Activated gamma-delta T cell treated with anti-CD3 and anti-CD28 coated beads, Interleukin-2, amount 50 U/mL, for 16 hours (primary cell): Measurements from ENCODE around the gene DUOX2.

Experiments
- DNase-seq: peaks from one replicate; pipeline ENCODE4 v3.0.0-alpha.2; 2020; ENCODE audit warnings: low read depth

The DUOX2 gene

DNA sequence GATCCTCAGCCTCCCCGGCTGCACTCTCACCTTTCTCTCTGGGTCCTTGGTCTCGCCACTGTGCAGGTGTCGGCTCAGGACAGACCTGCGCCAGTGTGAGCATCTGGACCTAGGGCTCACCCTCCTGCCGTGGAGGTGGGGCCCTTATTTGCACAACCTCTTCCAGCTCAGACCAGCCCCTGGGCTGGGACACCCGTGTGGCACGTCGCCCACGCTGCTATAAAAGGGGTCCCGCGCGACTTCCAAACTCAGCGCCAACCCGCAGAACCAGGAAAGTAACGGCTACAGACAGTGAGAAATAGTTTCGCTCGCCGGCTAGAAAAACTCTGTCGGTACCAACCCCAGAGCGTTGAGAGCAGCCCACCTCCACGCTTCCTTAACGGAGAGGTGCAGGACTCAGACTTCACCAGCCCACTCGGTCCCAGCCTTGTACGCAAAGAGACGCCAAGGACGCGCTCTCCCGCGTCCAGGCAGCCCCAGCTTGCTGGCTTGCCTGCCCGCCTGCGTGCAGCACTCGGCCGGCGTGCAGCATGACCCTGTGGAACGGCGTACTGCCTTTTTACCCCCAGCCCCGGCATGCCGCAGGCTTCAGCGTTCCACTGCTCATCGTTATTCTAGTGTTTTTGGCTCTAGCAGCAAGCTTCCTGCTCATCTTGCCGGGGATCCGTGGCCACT, at the start of gene DUOX2, which contains the start of gene DUOXA2:
DUOX2 (minus strand) TSS at position 97 of the 675 bp plus-strand sequence. CDS start 761 bp downstream, outside the sequence.
DUOXA2 (plus strand) TSS at position 251 of the 675 bp plus-strand sequence; CDS start at position 531, 280 bp downstream.
- DNase-seq: no peak

DNA sequence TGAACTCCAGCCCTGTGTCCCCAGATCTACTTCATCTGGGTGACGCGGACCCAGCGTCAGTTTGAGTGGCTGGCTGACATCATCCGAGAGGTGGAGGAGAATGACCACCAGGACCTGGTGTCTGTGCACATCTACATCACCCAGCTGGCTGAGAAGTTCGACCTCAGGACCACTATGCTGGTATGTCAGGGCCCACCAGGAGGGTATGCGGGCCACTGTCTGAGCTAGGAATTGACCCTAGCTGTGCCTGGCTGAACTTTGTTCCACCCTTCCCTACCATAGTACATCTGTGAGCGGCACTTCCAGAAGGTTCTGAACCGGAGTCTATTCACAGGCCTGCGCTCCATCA, 49.5 kb upstream of the DUOX2 start:
- no peak for DNase-seq

DNA sequence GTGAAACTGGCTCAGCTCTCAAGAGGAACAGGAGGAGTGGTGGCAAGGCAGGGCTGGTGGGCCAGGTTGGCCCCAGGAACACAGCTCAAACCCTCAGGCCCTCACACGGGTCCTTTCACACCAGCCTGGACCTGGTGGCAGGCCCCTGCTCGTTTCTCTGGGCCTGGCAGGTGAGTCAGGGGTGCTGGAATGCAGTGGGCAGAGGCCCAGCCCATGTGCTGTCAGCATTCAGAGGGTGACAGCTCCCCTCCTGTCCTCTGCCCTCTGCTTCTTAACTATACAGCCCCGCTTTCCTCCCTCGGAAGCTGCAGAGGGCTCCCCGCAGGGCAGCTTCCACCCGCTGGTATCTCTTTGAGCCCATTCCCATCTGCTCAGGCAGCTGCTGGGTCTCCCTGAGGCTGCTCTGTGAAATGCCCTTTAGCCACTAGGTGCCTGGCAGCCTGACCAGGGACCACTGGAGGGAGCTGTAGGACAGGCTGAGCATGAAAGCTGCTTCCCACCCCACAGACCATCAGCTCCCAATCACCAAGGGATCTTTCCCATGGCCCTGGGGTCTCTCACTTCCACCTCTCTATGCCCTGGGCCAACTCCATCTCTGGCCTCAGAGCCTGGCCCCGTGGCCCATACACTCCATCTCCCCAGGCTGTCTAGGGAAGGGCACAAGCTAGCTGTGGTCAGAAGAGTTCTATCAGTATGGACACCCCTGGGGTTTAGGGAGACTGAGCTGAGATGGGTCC, 49.0 kb upstream of the DUOX2 start:
- DNase-seq: peak; percentile 41

DNA sequence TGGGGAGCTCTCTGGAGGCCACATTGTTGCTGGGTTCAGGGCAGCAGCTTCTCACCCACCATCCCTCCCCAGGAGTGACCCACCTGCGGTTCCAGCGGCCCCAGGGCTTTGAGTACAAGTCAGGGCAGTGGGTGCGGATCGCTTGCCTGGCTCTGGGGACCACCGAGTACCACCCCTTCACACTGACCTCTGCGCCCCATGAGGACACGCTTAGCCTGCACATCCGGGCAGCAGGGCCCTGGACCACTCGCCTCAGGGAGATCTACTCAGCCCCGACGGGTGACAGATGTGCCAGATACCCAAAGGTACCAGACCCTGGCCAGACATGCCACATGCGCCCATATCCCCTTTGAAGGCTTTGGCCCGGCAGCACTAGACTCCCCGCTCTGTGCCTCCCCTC, 47.7 kb upstream of the DUOX2 start:
- no peak for DNase-seq

DNA sequence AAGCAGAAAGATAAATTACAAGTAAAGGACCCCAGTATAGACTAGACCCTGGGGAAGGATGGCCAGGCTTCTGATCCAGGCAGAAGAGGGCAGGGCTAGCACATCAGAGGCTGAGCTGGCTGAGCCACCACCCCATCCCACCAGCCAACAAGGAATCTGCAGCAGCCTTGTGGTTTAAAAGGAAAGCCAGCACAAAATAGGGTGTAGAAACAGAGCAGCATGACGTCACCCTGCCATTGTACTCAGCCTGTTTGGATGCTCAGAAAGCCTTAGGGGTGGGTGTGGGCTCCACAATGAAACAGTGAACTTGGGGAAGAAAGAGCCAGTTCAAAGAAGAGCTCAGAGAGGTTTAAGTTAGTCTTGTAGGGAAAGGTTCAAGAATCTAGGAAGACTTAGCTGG, 44.0 kb upstream of the DUOX2 start:
- DNase-seq: no peak

DNA sequence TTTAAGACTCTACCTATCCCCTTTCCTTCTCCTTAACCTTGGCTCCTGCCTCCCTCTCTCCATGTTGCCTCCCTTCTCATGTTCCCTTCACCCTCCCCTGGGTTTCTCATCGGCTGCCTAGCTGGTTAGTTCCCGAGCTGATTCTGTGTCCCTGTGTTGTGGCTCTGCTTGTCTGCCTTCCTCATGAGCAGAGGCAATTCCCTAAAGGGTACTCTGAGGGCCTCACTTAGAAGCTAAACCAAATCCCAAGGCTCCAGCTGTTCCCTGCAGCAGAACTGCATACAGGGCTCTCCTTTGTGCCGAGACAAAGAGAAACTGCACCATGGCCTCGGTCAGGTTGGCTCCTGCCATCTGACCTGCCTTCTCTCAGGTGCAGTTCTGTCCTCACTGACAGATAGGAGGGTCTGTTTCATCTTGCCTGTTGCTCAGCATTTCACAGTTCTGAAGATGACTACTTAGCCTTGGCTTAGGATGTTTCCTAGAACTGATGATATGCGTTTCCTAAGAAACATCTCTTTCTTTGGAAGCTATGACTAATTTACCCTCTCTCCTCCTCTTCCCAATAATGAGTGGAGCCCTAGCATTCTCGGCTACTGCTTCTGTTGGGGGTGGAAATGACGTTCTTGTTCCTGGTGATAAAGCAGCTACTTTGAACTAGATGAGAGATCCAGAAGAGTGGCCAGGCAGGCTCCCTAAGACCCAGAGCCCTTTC, 42.9 kb upstream of the DUOX2 start:
- no peak for DNase-seq

DNA sequence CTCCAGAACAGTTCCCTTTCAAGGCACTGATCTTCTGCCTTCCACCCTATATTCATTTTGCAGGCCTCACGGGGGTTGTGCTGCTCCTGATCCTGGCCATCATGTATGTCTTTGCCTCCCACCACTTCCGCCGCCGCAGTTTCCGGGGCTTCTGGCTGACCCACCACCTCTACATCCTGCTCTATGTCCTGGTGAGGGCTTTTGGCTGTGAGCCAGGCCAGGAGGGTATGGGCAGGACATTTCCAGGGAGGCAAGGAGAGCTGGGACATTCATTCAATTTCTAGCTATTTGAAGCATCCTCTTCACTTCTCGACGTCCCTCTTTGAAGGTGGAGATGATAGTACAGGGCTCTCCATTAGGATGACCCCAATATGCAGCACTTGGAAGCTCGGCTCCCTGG, 41.8 kb upstream of the DUOX2 start:
- DNase-seq: no peak

DNA sequence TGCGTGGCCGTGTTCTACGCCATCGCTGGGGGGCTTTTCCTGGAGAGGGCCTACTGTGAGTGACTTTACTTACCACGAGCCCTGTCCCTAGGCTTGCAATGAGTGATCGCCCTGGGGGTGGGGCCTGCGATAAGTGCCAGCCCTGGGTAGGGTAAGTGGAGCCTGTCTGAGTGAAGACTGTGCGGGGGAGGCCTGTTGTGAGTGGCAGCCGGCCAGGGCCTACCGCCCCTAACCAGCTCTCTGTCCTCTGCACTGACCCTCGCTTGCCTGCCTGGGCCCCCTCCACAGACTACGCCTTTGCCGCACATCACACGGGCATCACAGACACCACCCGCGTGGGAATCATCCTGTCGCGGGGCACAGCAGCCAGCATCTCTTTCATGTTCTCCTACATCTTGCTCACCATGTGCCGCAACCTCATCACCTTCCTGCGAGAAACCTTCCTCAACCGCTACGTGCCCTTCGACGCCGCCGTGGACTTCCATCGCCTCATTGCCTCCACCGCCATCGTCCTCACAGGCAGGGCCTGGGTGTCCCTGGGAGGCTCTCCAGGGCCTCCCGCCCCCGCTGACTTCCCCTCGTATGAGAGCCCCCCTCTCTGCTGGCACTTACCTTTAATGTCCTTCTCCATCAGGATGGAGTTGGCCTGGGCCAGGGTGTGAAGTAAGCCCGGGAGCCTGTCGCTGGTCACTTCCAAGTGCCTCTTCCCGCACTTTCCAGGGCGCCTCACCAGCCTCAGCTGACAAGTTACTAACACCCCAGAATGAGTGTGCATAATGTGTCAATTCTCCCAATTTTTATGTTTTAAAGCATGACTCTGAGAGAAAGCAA, 38.2 kb upstream of the DUOX2 start:
- no peak for DNase-seq

DNA sequence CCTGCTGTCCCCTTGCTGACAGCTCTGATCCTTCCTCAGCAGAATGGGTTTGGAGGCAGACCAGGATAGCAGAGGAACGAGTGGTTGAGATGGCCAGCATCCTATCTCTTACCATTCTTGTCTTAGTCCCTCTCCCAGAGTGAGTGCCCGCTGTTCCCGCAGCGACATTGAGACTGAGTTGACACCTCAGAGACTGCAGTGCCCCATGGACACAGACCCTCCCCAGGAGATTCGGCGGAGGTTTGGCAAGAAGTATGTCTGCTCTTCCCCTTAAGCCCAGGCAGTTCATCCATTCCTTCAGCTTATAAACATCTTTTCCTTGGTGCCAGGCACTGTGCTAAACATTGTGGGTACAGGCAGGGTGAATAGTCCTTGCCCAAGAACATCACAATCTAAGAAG, 37.0 kb upstream of the DUOX2 start:
- no peak for DNase-seq

DNA sequence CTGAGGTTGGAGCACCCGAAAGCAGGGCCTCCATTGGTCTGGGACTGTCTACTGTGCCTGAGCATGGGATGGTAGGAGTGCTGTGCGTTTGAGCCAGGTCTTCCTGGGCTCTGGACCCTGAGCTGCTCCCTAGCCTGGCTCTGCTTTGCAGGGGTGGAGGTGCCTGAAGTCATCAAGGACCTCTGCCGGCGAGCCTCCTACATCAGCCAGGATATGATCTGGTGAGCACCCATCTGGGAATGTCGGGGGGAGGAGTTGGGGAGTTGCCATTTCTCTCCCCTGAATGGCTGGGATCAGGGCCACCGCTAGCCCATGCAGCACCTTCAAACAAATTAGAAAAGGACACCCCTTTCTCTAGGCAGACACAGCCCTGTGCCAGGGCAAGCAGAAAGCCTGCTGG, 36.5 kb upstream of the DUOX2 start:
- no peak for DNase-seq

DNA sequence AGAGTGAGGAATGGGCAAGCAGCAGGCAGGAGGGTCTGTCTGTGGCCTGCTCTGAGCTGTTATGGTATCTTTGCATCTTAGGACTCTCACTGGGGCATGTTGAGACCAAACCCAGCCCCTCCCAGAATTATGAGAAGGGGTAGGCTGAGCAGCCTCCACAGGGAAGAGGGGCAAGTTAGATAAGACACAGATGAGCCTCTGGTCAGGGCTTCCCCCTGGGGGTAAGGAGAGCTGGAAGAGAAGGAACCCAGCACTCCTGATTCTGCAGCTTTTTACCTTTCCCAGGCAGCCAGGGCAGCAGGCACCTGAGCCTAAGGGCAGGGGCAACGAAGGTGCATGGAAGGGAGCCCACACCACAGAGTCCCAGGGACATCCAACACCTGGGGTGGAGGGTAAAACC, 35.1 kb upstream of the DUOX2 start:
- no peak for DNase-seq

DNA sequence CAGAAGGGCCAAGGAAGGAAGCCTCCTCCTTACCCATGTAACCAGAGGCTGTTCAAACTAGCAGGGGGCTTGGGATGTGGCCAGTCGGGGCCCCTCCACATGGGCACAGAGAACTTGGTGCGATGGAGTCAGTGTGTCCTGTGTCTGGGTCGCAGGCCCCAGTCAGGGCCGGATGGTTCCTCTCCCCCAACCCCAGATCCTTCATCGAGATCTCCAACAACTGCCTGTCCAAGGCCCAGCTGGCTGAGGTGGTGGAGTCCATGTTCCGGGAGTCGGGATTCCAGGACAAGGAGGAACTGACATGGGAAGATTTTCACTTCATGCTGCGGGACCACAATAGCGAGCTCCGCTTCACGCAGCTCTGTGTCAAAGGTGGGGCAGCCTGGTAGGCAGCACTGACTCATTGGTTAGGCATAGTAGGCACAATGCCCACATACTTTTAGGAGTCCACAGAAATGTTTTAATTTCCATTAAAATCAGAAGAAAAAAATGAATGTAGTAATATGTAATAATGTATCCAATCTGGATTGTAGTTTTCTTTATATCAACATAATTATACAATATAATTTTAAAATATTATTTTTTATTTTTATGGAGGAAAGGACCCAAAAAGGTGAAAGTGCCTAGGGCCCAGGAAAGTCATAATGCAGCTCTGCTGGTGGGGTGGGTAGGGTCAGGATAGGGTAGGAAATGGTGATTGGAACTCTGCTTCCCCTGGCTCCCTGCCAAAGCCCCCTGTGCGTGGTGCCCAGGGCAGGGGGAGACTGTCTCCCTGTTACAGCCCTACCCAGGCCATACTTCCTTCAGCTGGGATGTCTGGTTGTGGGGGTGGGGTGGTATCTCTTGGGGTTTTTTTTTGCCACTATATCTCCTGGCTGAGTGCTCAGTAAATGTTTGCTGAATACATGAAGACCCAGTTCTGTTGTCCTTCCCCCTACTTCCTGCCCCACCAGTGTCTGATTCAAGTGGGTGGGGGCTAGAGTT, 34.4 kb upstream of the DUOX2 start:
- DNase-seq: no peak

DNA sequence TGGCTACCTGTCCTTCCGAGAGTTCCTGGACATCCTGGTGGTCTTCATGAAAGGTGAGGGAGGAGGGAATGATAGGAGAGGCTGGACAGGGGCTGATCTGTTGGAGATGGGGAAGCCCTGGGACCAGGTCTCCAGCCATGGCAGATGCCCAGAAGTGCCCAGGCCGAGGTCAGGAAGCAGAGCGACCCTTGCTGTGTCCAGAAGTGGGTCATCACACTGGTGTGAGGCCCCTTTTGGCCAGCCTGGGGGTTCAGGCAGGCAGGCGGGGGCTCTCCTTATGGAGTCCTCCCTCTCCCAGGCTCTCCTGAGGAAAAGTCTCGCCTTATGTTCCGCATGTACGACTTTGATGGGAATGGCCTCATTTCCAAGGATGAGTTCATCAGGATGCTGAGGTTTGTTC, 33.6 kb upstream of the DUOX2 start:
- DNase-seq: no peak

DNA sequence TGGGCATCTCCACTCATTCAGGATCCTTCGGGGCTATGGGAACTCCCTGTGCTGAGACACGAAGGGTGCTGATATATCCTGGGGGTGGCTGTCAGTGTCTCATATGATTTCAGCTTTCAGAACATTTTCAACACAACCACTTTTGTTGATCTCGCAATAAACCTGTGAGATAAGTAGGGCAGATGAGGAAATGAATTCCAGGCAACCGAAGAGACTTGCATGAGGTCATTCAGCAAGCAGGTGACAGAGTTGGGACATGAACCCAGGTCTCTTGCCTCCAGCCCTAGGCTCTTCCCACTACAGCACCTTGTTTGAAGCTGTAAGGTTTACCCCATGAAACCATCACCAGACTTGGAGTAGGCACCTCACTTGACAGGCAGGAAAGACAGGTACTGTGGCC, 32.4 kb upstream of the DUOX2 start:
- no peak for DNase-seq

DNA sequence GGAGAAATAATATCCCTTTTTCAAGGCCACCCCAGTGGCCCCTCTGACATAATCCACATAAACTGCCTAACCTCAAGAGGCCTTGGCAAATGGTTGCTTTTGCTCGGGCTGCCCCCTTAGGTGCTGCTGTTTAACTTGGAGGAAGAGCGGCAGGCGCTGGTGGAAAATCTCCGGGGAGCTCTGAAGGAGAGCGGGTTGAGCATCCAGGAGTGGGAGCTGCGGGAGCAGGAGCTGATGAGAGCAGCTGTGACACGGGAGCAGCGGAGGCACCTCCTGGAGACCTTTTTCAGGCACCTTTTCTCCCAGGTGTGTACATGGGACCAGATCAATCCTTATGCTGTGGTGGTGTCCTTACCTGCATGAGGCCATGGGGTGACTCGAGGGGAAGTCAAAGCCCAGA, 30.8 kb upstream of the DUOX2 start:
- DNase-seq: no peak

DNA sequence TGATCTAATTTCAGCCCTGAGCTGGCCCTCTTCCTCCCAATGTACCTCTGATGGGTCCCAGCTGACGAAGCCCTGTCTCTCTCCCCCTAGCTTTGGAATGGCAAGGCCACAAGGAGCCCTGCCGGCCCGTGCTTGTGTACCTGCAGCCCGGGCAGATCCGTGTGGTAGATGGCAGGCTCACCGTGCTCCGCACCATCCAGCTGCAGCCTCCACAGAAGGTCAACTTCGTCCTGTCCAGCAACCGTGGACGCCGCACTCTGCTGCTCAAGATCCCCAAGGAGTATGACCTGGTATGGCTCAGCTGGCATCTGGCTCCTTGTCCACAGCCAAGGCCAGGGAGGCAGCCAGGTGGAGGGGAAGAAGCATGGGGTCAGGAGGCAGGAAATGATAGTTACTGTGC, 30.0 kb upstream of the DUOX2 start:
- DNase-seq: no peak

DNA sequence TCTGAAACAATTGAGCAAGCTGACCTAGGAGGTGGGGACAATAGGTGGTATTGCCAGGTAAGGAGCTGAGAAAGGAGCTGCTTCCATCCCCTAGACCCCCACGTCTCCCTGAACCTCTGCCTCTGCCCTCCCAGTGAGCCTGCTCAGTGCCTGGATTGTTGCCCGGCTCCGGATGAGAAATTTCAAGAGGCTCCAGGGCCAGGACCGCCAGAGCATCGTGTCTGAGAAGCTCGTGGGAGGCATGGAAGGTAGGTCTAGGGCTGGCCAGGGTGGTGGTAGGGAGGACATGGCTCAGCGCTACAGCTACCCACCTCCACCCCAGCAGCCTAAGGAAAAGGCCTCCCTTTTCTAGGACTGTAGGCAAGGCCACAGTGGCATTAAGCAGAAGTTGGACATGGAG, 29.1 kb upstream of the DUOX2 start:
- DNase-seq: no peak

DNA sequence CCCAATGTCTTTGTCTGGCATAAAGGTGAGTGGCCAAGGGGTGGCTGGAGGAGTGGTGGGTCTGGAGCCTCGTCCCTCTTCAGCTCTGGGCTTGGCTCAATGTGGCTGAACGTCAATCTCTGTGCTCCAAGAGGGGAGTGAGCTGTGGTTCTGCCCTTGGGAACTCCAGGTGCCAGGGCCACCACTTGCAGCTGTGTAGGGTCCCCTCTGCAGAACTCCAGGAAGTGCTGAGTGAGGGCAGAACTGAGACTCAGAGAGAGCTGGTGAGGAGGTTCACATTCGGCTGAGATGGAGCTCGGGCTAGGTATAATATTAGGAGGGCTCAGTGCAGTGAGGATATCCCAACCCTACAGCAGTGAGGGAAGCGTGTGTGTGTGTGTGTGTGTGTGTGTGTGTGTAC, 27.4 kb upstream of the DUOX2 start:
- no peak for DNase-seq

DNA sequence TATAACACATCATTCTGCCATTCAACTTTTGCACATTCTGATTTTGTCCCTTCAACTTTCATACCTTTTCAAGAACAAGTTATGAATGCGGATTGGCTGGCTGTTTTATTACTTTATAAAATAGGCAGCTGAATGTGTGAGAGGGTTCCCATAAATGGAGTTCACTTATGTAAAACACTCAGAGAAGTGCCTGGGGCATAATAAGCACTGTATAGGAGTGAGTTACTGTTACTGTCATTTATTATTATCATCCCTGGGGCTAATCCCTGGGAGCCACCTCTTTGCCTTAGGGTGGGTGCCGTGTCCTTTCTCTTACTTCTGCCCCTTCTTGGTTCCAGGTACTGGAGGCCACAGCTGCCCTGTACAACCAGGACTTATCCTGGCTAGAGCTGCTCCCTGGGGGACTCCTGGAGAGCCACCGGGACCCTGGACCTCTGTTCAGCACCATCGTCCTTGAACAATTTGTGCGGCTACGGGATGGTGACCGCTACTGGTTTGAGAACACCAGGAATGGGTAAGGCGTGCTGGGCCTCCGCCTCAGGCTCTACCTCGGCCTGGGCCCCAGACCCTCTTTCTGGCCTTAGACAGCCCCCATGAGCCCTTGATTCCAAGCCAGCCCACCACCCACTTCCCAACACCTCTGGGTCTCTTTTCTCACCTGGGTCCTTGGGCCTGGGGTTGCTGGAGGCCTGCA, 26.7 kb upstream of the DUOX2 start:
- DNase-seq: no peak

DNA sequence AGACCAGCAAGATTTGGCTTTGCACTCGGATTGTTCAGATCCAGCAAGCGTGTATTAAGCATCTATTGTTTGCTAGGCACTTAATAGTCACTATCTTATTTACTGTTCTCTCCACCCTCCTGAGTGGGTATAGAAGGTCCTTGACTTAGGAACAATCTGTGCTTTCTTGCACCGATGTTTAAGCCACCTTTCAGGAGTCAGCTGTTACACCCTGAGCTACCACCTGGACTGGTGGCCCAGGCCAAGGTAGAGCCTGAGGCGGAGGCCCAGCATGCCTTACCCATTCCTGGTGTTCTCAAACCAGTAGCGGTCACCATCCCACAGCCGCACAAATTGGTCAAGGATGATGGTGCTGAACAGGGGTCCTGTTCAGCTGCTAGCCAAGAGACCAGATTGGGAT, 25.8 kb upstream of the DUOX2 start:
- no peak for DNase-seq
